T-helper 17 cell (primary cell): Measurements from ENCODE around the gene PTPN4. TPM values are rescaled to one million over a fixed set of nuclear protein-coding genes. Genes with fewer than 3 reads are reported as not detected.

ENCODE experiments used
- ATAC-seq: fragments of 150-1000 bp; cut with Tn5 transposase; 2 replicates; pipeline ENCODE4 v1.10.0; 2021; ENCODE audit warnings: mild to moderate bottlenecking, moderate library complexity
- DNase-seq, 3 donors: peaks; one replicate each; pipeline versions ENCODE4 v3.0.0 to v3.0.0-alpha.2; 2020 to 2021
- H3K9me3 ChIP-seq: one replicate; pipeline ENCODE4 v1.7.0; 2013; ENCODE audit warnings: low read length, mild to moderate bottlenecking; ENCODE audit not compliant: control insufficient read depth, poor library complexity, severe bottlenecking
- H3K27ac Mint-ChIP-seq: one replicate; pipeline ENCODE4 v1.8.0; 2022; ENCODE audit warnings: mild to moderate bottlenecking, moderate library complexity, mixed read lengths
- H3K27me3 Mint-ChIP-seq: one replicate; pipeline ENCODE4 v1.8.0; 2022; ENCODE audit warnings: mixed read lengths
- H3K36me3 Mint-ChIP-seq: one replicate; pipeline ENCODE4 v1.8.0; 2022; ENCODE audit warnings: low read depth, mixed read lengths
- H3K4me1 Mint-ChIP-seq: one replicate; pipeline ENCODE4 v1.8.0; 2022; ENCODE audit warnings: mild to moderate bottlenecking, mixed read lengths
- H3K4me3 Mint-ChIP-seq: one replicate; pipeline ENCODE4 v1.8.0; 2022; ENCODE audit warnings: mild to moderate bottlenecking, moderate library complexity, mixed read lengths
- total RNA-seq, 4 donors: library from RNA in 2 of 4; stranded (reverse) in 2 of 4; gene quantifications; one replicate each; pipeline ENCODE4 v1.2.3 and lab custom pipeline; 2022 to 2026

PTPN4 gene
- total RNA-seq, 2 donors from 2014 or later: 128 to 149 TPM

DNA sequence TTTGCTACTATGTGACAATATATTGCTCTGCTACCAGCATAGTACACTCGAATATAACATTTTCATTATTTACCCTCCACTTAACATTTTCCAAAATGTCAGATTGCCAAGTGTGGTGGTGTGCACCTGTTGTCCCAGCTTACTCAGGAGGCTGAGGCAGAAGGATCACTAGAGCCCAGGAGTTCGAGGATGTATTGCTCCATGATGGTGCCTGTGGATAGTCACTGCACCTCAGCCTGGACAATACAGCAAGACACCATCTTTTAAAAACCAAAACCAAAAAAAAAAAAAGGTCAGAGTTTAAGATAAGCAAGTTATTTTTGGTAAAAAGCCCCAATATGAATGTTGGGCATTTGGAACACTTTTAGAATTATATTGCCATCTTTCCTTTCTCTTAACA lies 178.0 kb downstream of the PTPN4 start:
- no peaks in the 10 kb centered on the region for H3K27me3 Mint-ChIP-seq
- no peak for DNase-seq
- no peak overlapping the region for H3K27ac Mint-ChIP-seq
- H3K4me3 Mint-ChIP-seq: no peak overlapping the region
- no peak for ATAC-seq
- peaks cover 28% of the 10 kb centered on the region for H3K4me1 Mint-ChIP-seq
- no peaks in the 10 kb centered on the region for H3K9me3 ChIP-seq
- peaks cover 7% of the 10 kb centered on the region for H3K36me3 Mint-ChIP-seq

DNA sequence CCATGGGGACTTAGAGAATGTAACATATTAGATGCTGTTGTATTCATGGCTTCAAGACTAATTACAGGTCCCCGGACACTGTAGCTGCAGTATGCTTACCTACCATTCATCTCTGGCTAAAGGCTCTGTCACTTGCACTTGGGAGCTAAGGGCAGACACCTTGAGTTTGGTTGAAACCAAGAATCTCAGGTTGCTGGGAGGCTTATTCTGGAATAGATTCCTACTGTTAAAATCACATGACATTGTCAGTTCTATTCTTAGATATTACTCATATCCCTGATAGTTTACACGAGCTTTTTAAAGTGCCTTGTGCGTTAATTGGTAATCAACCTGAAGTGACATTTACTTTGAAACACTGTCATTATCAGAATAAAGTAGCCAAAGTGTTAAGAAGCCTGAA lies 180.2 kb downstream of the PTPN4 start:
- H3K4me1 Mint-ChIP-seq: peaks cover 25% of the 10 kb centered on the region
- no peaks in the 10 kb centered on the region for H3K9me3 ChIP-seq
- ATAC-seq: no peak
- H3K4me3 Mint-ChIP-seq: no peak overlapping the region
- no peak overlapping the region for H3K27ac Mint-ChIP-seq
- DNase-seq: no peak
- H3K27me3 Mint-ChIP-seq: no peaks in the 10 kb centered on the region
- peaks cover 7% of the 10 kb centered on the region for H3K36me3 Mint-ChIP-seq

DNA sequence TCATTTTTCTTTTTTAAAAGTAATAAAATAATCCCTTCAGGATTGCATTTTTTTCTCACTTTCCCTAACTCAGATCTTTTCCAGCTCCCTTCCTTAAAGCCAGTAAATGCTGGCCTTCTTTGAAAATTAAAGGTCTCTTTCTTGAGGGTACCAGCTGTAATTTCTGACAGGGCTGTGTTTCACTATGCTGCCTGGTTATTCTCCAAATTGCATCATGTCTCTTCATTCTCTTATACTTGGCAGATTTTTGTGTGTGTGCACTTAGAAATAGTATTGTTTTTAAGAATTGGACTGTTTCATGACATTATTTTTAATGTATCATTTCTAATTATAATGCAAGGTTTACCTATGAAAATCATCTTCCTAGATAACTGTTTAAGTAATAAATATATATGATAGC lies 181.1 kb downstream of the PTPN4 start:
- no peak for DNase-seq
- no peaks in the 10 kb centered on the region for H3K27me3 Mint-ChIP-seq
- H3K4me3 Mint-ChIP-seq: no peak overlapping the region
- no peak for ATAC-seq
- H3K27ac Mint-ChIP-seq: peak overlapping the region; percentile 43
- H3K4me1 Mint-ChIP-seq: peaks cover 20% of the 10 kb centered on the region
- H3K9me3 ChIP-seq: no peaks in the 10 kb centered on the region
- peaks cover 4% of the 10 kb centered on the region for H3K36me3 Mint-ChIP-seq

DNA sequence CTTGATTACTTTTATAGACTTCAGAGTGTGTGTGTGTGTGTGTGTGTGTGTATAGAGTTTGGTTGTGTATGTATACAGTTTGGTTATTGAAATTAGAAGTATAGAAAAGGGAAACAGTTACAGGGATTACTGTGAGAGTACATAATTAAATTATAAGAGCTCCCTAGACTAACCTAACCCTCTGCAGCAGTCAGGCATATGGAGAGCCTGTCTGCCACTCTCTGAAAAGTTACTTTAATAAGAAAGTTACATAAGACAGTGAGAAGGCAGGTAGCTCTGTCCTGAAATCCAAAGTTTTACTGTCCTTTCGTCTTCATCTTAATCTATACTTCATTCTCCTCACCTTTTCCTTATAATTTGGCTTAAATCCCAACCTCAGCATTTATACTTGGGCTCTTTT lies 181.7 kb downstream of the PTPN4 start:
- Mint-ChIP-seq H3K27ac (peak overlapping the region; percentile 43), H3K36me3 (peaks cover 4% of the 10 kb centered on the region), H3K27me3 (no peaks in the 10 kb centered on the region), H3K4me3 (no peak overlapping the region), H3K4me1 (peaks cover 20% of the 10 kb centered on the region)
- DNase-seq: no peak
- no peak for ATAC-seq
- H3K9me3 ChIP-seq: no peaks in the 10 kb centered on the region

DNA sequence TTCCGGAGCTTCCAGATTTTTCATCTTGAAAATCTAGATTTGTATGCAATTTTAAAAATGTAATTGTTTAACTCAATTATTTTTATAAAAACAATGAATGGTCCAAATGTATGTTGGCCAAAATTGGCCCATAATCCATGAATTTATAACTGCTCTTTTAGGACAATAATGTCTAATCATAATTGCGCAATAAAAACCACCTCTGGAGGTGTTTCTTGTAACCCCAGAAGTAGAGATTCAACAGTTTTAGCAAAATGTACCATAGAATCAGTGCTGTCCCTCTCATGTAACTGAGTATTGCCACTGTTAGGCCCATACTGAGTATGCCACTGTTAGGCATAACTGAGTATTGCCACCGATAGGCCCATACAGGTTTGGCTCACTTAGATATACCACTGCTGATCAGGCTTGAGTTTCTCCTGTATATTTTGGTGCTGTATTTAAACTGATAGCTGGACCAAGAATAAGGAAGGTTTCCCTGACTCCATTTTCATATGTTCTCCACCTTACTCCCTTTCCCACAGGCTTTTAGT lies 182.3 kb downstream of the PTPN4 start:
- H3K36me3 Mint-ChIP-seq: peaks cover 2% of the 10 kb centered on the region
- peaks cover 20% of the 10 kb centered on the region for H3K4me1 Mint-ChIP-seq
- no peaks in the 10 kb centered on the region for H3K27me3 Mint-ChIP-seq
- peak; percentile 30 for ATAC-seq
- peak overlapping the region; percentile 43 for H3K27ac Mint-ChIP-seq
- DNase-seq: no peak
- H3K9me3 ChIP-seq: no peaks in the 10 kb centered on the region
- no peak overlapping the region for H3K4me3 Mint-ChIP-seq

DNA sequence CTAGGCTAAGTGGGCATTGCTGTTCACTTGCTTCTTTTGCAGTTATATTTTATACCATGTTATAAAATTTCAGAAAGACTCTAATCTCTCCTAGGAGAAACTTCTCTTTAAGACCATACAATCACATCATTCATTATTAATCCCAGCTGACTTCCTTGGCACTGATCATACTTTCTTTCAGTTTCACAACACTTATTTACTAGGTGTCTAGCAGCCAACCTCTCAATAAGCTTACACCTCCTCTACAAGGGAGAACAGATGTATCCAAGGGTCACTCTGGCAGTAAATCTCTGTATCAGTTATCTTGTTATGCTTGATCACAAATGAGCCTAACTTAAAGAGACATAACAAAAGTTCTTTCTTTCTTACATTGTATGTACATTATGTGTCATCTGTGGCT lies 183.3 kb downstream of the PTPN4 start:
- Mint-ChIP-seq H3K4me1 (peaks cover 22% of the 10 kb centered on the region), H3K4me3 (no peak overlapping the region), H3K36me3 (peaks cover 3% of the 10 kb centered on the region), H3K27me3 (no peaks in the 10 kb centered on the region), H3K27ac (peak overlapping the region; percentile 43)
- DNase-seq (no peak), ATAC-seq (no peak)
- H3K9me3 ChIP-seq: no peaks in the 10 kb centered on the region

DNA sequence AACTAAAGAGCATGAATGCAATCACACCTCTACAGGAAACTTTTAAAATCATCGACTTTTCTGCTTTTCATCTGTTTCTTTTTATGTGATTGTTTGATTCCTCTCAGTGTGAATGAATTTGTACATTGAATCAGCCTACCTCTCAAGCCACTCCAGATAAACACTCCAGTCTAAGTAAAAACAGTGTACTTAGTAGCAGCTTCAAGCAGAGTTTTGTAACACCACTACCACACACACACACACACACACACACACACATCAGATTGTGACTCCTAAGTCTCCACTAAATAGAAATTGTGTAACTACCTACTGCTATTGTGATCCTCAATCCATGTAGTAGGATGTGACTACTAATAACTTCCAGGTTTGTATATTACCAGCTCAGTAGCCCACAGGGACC lies 187.8 kb downstream of the PTPN4 start:
- ATAC-seq (no peak), DNase-seq (no peak)
- Mint-ChIP-seq H3K36me3 (peaks cover 11% of the 10 kb centered on the region), H3K27me3 (no peaks in the 10 kb centered on the region), H3K4me3 (no peak overlapping the region), H3K4me1 (peaks cover 18% of the 10 kb centered on the region), H3K27ac (peak overlapping the region; percentile 34)
- no peaks in the 10 kb centered on the region for H3K9me3 ChIP-seq

DNA sequence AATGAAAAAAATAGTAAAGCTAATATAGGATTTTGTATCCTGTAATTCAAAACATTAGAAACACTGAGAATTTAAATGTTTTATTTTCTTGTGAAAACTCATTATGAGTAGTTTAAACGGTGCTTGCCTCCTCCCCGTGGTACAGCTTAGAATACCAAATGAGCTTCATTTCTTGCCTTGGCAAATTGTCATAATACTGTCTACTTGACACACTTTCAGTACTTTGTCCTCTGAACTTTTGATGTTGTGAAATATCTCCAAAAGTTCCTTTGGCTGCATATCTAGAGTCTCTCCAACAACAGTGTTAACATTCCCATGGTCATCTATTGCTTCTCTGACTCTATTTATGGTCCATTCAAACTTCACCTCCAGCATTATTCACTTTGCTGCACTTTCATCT lies 191.2 kb downstream of the PTPN4 start:
- H3K27me3 Mint-ChIP-seq: no peaks in the 10 kb centered on the region
- ATAC-seq: no peak
- peaks cover 15% of the 10 kb centered on the region for H3K36me3 Mint-ChIP-seq
- H3K4me3 Mint-ChIP-seq: no peak overlapping the region
- DNase-seq: no peak
- peak overlapping the region; percentile 51 for H3K27ac Mint-ChIP-seq
- H3K9me3 ChIP-seq: no peaks in the 10 kb centered on the region
- peaks cover 22% of the 10 kb centered on the region for H3K4me1 Mint-ChIP-seq

DNA sequence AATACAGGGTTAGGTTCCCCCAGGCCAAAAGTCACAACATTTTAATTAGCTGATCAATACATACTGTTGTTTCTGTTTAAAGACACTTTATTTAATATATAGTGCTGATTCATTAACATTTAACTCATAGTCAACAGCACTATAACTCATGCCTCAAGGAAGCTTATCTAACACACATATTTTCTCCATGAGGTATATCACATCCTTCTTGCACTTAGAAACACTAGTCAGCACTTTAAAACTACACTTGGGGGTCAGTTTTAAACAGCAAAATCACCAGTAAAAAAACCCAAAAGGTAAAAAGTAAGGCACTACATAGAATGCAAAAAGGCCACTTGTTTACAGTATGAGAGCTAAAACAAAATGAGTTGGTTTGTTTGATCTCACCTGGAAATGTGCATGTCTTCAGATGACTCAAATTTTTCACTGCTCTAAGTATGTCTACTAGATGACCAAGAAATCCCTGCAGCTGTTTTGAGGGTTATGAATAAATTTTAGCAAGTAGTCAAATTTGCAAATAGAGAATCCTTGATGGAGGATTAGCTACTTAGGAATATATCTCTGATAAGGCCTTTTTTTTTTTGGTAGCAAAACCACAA lies 199.0 kb downstream of the PTPN4 start:
- ATAC-seq: no peak
- H3K27me3 Mint-ChIP-seq: no peaks in the 10 kb centered on the region

DNA sequence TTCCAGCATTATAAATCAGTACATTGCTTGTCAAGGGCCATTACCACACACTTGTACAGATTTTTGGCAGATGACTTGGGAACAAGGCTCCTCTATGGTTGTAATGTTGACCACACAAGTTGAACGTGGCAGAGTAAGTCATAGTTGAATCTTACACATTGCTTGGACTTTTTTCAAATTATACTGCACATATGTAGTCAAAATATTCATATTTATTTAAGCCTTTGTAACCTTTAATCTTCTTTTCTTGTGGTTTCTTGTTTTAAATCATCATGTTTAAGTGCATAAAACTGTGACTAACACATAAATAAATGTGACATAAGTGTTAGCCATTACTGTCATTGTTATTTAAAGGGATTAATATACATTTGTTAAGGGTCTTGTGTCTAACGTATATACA lies 201.1 kb downstream of the PTPN4 start:
- ATAC-seq (no peak), DNase-seq (no peak)
- Mint-ChIP-seq H3K36me3 (peaks cover 8% of the 10 kb centered on the region), H3K27ac (no peak overlapping the region), H3K4me3 (no peak overlapping the region), H3K27me3 (no peaks in the 10 kb centered on the region), H3K4me1 (peaks cover 12% of the 10 kb centered on the region)
- no peaks in the 10 kb centered on the region for H3K9me3 ChIP-seq

More for the DNA sequence above, 199.0 kb downstream of the PTPN4 start:
- DNase-seq: no peak
- peak overlapping the region; percentile 54 for H3K27ac Mint-ChIP-seq
- no peak overlapping the region for H3K4me3 Mint-ChIP-seq
- H3K4me1 Mint-ChIP-seq: peaks cover 14% of the 10 kb centered on the region
- no peaks in the 10 kb centered on the region for H3K9me3 ChIP-seq
- peaks cover 4% of the 10 kb centered on the region for H3K36me3 Mint-ChIP-seq

DNA sequence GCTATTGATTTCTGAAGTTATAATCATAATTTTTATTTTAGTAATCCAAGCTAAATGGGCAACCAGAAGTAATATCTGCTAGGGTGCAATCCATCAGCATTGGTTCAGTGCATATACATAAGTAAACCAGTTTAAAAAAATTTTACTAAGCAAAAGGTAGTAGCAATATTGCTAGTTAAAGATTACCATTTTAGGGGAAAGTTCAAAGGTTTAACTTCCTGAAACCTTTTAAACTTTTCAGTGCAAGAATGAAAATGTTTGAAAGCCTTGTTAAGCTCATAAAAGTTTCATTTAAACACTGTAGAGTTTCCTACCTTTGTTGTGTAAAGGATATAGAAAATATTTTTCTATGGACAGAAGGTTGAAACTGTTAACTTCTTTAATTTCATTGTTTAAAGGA lies 222.2 kb downstream of the PTPN4 start:
- Mint-ChIP-seq H3K4me3 (no peak overlapping the region), H3K36me3 (no peaks in the 10 kb centered on the region), H3K4me1 (peaks cover 3% of the 10 kb centered on the region), H3K27ac (no peak overlapping the region), H3K27me3 (no peaks in the 10 kb centered on the region)
- no peaks in the 10 kb centered on the region for H3K9me3 ChIP-seq
- no peak for ATAC-seq
- DNase-seq: no peak

DNA sequence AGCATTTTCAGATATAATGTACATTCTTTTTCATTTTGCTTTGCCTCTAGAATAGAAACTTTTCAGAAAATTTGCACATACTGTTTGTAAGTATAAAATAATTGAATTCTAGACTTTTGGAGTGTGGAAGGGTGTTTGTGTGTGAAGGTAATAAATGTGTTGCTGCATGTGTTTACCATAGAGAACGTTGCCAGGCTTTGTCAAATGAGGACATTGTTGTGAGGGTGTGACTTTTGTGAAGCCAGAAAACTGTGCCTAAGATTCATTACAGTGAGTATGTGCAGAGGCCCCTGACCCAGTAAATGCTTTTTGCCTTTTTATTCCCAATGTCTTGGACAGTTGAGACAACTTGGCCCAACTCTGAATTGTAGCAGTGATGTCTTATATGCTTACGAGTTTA lies 222.8 kb downstream of the PTPN4 start:
- Mint-ChIP-seq H3K4me1 (peaks cover 4% of the 10 kb centered on the region), H3K27ac (no peak overlapping the region), H3K27me3 (no peaks in the 10 kb centered on the region), H3K36me3 (no peaks in the 10 kb centered on the region), H3K4me3 (no peak overlapping the region)
- H3K9me3 ChIP-seq: no peaks in the 10 kb centered on the region
- no peak for ATAC-seq
- DNase-seq: no peak

DNA sequence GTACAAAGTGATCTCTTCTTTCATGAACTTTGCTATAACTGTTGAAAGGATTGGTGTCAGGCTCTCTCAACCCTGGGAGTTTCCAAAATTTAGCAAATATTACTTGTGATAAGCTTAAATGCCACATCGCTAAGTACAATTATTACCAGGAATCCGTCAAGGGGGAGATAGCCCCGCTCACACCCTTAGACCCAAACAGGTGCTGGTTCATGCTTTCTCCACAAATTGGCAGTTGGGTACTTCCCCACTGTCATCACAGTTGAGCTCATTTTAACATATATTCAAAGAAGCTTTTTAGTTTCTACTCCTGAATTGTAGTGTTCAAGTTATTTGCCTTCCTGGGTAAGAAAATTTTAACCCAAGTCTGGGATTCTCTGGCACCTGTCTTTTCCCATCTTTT lies 223.4 kb downstream of the PTPN4 start:
- no peak overlapping the region for H3K27ac Mint-ChIP-seq
- H3K27me3 Mint-ChIP-seq: no peaks in the 10 kb centered on the region
- H3K4me1 Mint-ChIP-seq: peaks cover 4% of the 10 kb centered on the region
- H3K9me3 ChIP-seq: no peaks in the 10 kb centered on the region
- no peak overlapping the region for H3K4me3 Mint-ChIP-seq
- DNase-seq (no peak), ATAC-seq (no peak)
- H3K36me3 Mint-ChIP-seq: no peaks in the 10 kb centered on the region

DNA sequence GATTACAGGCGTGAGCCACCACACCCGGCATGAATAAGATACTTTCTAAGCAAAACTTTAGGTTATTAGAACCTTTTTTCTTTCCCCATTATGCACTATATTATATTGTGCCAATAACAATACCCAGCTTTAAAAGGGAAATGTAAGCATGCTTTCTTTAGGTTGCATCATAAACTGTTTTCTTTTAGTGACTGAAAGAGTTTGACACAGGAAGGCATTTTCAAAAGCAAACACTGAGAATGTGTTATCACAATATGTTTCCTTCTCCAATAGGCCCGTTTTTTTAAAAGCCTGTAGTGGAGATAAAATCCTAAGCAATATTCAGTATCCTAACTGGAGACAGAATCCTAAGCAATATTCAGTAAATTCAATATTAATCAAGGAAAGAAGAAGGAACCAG lies 236.4 kb downstream of the PTPN4 start:
- Mint-ChIP-seq H3K27ac (no peak overlapping the region), H3K36me3 (no peaks in the 10 kb centered on the region), H3K27me3 (peaks cover 6% of the 10 kb centered on the region), H3K4me1 (no peaks in the 10 kb centered on the region), H3K4me3 (no peak overlapping the region)
- no peak for ATAC-seq
- no peak for DNase-seq
- H3K9me3 ChIP-seq: no peaks in the 10 kb centered on the region
